ENCODE measurements around the gene PAF1.

The PAF1 gene

DNA sequence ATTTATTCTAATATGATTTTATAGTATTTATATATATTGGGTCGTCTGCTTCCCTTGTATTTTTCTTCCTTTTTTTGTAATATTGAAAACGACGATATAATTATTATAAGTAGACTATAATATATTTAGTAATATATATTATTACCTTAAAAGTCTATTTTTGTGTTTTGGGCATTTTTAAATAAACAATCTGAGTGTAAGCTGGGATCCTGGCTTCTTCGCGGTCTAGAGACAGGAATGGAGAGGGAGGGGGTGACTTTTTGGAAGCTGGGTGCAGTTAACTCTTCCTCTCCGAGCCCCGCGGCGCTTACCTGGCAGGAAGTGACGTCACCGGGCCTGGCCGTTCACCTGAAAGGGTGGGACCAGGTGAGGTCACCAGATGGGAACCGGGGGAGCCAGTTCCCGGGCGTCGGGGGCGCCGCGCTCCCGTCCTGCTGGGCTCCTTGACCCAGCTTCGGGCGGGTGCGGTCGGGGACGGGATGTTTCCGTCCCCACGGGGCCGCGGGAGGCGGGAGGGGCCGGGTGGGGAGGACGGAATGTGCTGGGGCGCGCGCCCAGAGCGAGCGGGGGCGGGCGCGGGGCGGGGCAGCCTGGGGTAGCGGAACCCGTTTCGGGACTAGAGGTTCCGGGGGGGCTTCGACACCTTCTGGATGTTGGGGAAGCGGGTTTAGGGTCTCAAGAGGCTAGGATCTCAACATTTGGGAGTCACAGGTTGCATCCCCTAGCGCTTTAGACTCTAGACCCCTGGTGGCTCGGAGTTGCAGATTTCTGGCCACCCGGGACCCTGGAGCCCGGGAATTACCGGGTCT lies 18.5 kb upstream of the PAF1 start:
- TF ChIP-seq Cebpa-rat (IDR thresholded peaks at IDR 0.05), result no peak
- Histone ChIP-seq H3K27me3 (no peaks in the 10 kb centered on the region), H3K4me1 (peaks cover 31 to 64% (median 38%) of the 10 kb centered on the region in 10 experiments), H3K27ac (peak overlapping the region; percentile 93 to 100 (median 99)), H3K9ac (peak overlapping the region; percentile 95 to 100 (median 98)), H3K9me3 (replicated peaks in 1 of 11) (peaks cover 0 to 18% (median 0%) of the 10 kb centered on the region in 11 experiments; a peak in 7 of 22 replicates), H3K36me3 (peaks cover 10 to 26% (median 20%) of the 10 kb centered on the region in 11 experiments), H3K4me3 (peak overlapping the region; percentile 81 to 100 (median 98)), H3K4me2 (peak overlapping the region; percentile 84 to 100 (median 97)), H4K20me1 (peaks cover 27 to 37% (median 31%) of the 10 kb centered on the region in 11 experiments)

DNA sequence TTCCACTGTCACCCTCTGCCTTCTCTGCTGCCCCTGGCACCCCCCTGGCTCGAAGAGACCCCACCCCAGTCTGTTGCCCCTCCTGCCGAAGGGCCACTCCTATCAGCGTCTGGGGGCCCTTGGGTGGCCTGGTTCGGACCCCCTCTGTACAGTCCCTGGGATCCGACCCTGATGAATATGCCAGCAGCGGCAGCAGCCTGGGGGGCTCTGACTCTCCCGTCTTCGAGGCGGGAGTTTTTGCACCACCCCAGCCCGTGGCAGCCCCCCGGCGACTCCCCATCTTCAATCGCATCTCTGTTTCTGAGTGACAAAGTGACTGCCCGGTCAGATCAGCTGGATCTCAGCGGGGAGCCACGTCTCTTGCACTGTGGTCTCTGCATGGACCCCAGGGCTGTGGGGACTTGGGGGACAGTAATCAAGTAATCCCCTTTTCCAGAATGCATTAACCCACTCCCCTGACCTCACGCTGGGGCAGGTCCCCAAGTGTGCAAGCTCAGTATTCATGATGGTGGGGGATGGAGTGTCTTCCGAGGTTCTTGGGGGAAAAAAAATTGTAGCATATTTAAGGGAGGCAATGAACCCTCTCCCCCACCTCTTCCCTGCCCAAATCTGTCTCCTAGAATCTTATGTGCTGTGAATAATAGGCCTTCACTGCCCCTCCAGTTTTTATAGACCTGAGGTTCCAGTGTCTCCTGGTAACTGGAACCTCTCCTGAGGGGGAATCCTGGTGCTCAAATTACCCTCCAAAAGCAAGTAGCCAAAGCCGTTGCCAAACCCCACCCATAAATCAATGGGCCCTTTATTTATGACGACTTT lies 17.7 kb upstream of the PAF1 start:
- H3K27ac ChIP-seq, result peak overlapping the region; percentile 93 to 100 (median 99)
- H3K27me3 ChIP-seq, result no peaks in the 10 kb centered on the region
- peaks cover 0 to 18% (median 0%) of the 10 kb centered on the region in 11 experiments; a peak in 7 of 22 replicates for H3K9me3 ChIP-seq (replicated peaks in 1 of 11)
- peak overlapping the region; percentile 95 to 100 (median 98) for H3K9ac ChIP-seq
- H3K4me3 ChIP-seq, result peak overlapping the region; percentile 81 to 100 (median 98)
- peaks cover 10 to 26% (median 20%) of the 10 kb centered on the region in 11 experiments for H3K36me3 ChIP-seq
- TF ChIP-seq Cebpa-rat (IDR thresholded peaks at IDR 0.05), result no peak
- H3K4me2 ChIP-seq, result peak overlapping the region; percentile 64 to 100 (median 97)
- peaks cover 23 to 28% (median 27%) of the 10 kb centered on the region in 11 experiments for H4K20me1 ChIP-seq
- H3K4me1 ChIP-seq, result peaks cover 35 to 64% (median 41%) of the 10 kb centered on the region in 10 experiments

DNA sequence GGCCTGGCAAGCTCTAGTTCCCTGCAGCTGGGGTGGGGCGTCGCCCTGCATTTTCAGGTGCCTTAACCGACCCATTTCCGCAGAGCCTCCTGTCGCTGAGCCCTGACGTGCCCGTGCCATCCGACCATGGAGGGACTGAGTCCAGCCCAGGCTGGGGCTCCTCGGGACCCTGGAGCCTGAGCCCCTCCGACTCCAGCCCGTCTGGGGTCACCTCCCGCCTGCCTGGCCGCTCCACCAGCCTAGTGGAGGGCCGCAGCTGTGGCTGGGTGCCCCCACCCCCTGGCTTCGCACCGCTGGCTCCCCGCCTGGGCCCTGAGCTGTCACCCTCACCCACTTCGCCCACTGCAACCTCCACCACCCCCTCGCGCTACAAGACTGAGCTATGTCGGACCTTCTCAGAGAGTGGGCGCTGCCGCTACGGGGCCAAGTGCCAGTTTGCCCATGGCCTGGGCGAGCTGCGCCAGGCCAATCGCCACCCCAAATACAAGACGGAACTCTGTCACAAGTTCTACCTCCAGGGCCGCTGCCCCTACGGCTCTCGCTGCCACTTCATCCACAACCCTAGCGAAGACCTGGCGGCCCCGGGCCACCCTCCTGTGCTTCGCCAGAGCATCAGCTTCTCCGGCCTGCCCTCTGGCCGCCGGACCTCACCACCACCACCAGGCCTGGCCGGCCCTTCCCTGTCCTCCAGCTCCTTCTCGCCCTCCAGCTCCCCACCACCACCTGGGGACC lies 16.9 kb upstream of the PAF1 start:
- no peak for TF ChIP-seq Cebpa-rat (IDR thresholded peaks at IDR 0.05)
- Histone ChIP-seq H3K4me3 (peak overlapping the region; percentile 81 to 100 (median 98)), H3K27ac (peak overlapping the region; percentile 93 to 100 (median 99)), H3K9me3 (replicated peaks in 1 of 11) (peaks cover 0 to 18% (median 0%) of the 10 kb centered on the region in 11 experiments; a peak in 7 of 22 replicates), H3K9ac (peak overlapping the region; percentile 95 to 100 (median 98)), H4K20me1 (peaks cover 23 to 28% (median 27%) of the 10 kb centered on the region in 11 experiments), H3K36me3 (peaks cover 10 to 26% (median 20%) of the 10 kb centered on the region in 11 experiments), H3K4me1 (peaks cover 35 to 72% (median 48%) of the 10 kb centered on the region in 10 experiments), H3K4me2 (peak overlapping the region; percentile 64 to 100 (median 97)), H3K27me3 (no peaks in the 10 kb centered on the region)

DNA sequence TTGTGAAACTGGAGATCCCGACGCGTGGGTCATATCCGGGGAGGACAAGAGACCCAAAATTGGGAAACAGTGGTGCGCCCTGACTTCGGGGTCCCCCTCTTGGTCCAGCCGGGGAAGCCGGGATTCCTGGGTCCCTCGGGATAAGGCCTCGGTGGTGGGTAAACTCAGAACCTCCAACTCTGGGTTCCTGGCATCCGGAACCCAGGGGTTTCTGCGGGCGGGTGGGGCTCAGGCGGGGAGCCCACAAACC lies 16.4 kb upstream of the PAF1 start:
- Histone ChIP-seq H3K4me1 (peaks cover 36 to 77% (median 52%) of the 10 kb centered on the region in 10 experiments), H3K27ac (peak overlapping the region; percentile 93 to 100 (median 99))

GRCh38 chr19:39406656-39407409 lies 15.9 kb upstream of the PAF1 start, which contains the start of gene ZFP36:
ZFP36 (plus strand) TSS chr19:39406847; CDS start chr19:39406905, 58 bp downstream.
- no peak for TF ChIP-seq Cebpa-rat (IDR thresholded peaks at IDR 0.05)
- H3K9me3 ChIP-seq (replicated peaks in 1 of 11), result peaks cover 0 to 18% (median 0%) of the 10 kb centered on the region in 11 experiments; a peak in 7 of 22 replicates
- peak within 1 kb of the TSS; percentile 95 to 100 (median 98) for H3K9ac ChIP-seq
- H3K4me1 ChIP-seq, result peaks cover 41 to 82% (median 57%) of the 10 kb centered on the region in 10 experiments
- H3K4me2 ChIP-seq, result peak within 1 kb of the TSS; percentile 94 to 100 (median 98)
- no peaks in the 10 kb centered on the region for H3K27me3 ChIP-seq
- H3K36me3 ChIP-seq, result peaks cover 10 to 26% (median 20%) of the 10 kb centered on the region in 11 experiments
- peaks cover 23 to 28% (median 27%) of the 10 kb centered on the region in 11 experiments for H4K20me1 ChIP-seq
- peak within 1 kb of the TSS; percentile 81 to 100 (median 98) for H3K4me3 ChIP-seq
- peak within 1 kb of the TSS; percentile 93 to 100 (median 99) for H3K27ac ChIP-seq

More for the DNA sequence above, 16.4 kb upstream of the PAF1 start:
- Histone ChIP-seq H3K9ac (peak overlapping the region; percentile 95 to 100 (median 98)), H3K27me3 (no peaks in the 10 kb centered on the region), H3K4me3 (peak overlapping the region; percentile 81 to 100 (median 98)), H3K4me2 (peak overlapping the region; percentile 64 to 100 (median 97); a peak in 21 of 22 replicates), H4K20me1 (peaks cover 23 to 28% (median 27%) of the 10 kb centered on the region in 11 experiments), H3K9me3 (replicated peaks in 1 of 11) (peaks cover 0 to 18% (median 0%) of the 10 kb centered on the region in 11 experiments; a peak in 7 of 22 replicates), H3K36me3 (peaks cover 10 to 26% (median 20%) of the 10 kb centered on the region in 11 experiments)
- TF ChIP-seq Cebpa-rat (IDR thresholded peaks at IDR 0.05), result no peak

DNA sequence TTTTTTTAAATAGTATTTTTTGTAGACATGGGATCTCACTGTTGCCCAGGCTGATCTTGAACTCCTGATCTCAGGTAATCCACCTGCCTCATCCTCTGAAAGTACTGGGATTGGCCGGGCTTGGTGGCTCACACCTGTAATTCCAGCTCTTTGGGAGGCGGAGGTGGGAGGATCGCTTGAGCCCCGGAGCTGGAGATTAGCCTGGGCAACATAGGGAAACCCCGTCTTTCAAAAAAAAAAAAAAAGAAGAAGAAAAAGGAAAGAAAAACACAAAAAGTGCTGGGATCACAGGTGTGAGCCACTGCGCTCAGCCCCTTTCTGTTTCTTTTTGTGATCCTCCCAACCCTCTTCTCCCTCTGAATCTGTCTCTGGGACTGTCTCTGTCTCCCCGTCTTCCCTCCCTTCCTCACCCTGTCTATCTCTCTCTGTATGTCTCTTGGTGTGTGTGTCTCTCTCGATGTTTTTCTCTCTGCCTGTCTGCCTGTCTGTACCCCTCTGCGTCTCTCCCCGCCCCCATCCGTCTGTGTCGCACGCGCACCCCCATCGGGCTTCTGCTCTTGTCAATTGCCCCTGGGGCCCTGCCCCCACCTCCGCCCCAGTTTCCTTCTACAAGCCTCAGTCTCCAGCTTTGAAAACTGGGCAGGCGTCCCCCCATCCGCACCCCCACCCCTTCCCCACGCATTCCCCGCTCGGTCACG lies 15.2 kb upstream of the PAF1 start:
- Histone ChIP-seq H3K9ac (peak overlapping the region; percentile 95 to 100 (median 98)), H3K4me3 (peak overlapping the region; percentile 81 to 100 (median 98)), H3K27me3 (no peaks in the 10 kb centered on the region), H3K4me1 (peaks cover 43 to 83% (median 58%) of the 10 kb centered on the region in 10 experiments), H3K27ac (peak overlapping the region; percentile 93 to 100 (median 99)), H3K36me3 (peaks cover 10 to 26% (median 20%) of the 10 kb centered on the region in 11 experiments), H4K20me1 (peaks cover 23 to 28% (median 27%) of the 10 kb centered on the region in 11 experiments), H3K9me3 (replicated peaks in 1 of 11) (peaks cover 0 to 18% (median 0%) of the 10 kb centered on the region in 11 experiments; a peak in 7 of 22 replicates), H3K4me2 (peak overlapping the region; percentile 89 to 99 (median 96))
- no peak for TF ChIP-seq Cebpa-rat (IDR thresholded peaks at IDR 0.05)

Data from BLaER1 treated with 17β-estradiol and CSF1 and Interleukin-3, amounts not matched to agents 10 nM and 100 nM (cell line).